GM12864 (cell line): ENCODE results near the gene CACNG4.

Experiments used
- DNase-seq: peaks from one replicate; pipeline ENCODE4 v3.0.0-alpha.2; 2011; ENCODE audit warnings: low read depth
- H3K4me3 ChIP-seq: 2 replicates; pipeline ENCODE4 v1.5.1; 2011; ENCODE audit warnings: mild to moderate bottlenecking, low read depth, low read length, control low read depth
- TF ChIP-seq, protein P1 (sequence below): IDR thresholded peaks from 2 replicates; pipeline ENCODE4 v1.5.1; 2011; ENCODE audit warnings: low read depth, mild to moderate bottlenecking, moderate library complexity, low read length, control low read depth, inconsistent platforms; ENCODE audit errors: missing control alignments

The CACNG4 gene

DNA sequence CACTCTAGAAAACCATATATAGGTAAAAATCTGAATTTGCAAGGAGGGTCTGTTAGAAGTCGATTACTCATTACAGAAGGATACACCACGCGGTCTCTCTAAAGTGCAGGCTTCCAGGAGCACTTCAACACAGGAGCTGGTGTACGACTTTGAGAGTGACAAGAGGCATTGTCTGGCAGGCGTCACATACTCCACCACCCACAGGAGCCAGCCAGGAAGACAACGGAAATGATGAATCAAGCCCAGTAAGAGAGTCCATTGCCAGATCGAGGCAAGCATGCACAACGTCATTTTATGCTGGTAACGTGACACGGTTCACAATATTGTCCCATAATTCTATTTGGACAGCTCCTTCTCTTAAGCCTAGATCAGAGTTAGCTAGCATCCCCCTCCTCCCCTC, 15.0 kb upstream of the CACNG4 start:
- H3K4me3 ChIP-seq: no peak overlapping the region
- TF ChIP-seq, protein P1, sequence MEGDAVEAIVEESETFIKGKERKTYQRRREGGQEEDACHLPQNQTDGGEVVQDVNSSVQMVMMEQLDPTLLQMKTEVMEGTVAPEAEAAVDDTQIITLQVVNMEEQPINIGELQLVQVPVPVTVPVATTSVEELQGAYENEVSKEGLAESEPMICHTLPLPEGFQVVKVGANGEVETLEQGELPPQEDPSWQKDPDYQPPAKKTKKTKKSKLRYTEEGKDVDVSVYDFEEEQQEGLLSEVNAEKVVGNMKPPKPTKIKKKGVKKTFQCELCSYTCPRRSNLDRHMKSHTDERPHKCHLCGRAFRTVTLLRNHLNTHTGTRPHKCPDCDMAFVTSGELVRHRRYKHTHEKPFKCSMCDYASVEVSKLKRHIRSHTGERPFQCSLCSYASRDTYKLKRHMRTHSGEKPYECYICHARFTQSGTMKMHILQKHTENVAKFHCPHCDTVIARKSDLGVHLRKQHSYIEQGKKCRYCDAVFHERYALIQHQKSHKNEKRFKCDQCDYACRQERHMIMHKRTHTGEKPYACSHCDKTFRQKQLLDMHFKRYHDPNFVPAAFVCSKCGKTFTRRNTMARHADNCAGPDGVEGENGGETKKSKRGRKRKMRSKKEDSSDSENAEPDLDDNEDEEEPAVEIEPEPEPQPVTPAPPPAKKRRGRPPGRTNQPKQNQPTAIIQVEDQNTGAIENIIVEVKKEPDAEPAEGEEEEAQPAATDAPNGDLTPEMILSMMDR: no peak
- no peak for DNase-seq

DNA sequence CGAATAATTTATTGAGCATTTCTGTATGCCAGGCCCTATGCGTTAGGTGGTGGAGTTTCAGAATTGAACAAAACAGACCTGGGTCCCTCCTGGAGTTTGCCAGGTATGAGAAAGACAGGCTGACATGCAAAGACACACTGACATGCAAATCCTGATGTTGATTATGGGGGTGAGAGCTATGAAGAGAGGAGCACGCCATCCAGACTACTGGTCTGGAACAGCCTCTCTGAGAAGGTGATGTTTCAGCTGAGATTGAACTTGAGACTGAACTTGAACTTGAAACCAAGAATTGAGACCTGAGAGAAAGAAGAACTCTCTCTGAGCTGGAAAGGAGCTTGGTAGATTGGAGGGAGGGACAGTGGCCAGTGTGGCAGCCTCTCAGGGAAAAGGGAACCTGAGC, 14.2 kb upstream of the CACNG4 start:
- TF ChIP-seq, protein P1: no peak
- DNase-seq: peak; percentile 5

DNA sequence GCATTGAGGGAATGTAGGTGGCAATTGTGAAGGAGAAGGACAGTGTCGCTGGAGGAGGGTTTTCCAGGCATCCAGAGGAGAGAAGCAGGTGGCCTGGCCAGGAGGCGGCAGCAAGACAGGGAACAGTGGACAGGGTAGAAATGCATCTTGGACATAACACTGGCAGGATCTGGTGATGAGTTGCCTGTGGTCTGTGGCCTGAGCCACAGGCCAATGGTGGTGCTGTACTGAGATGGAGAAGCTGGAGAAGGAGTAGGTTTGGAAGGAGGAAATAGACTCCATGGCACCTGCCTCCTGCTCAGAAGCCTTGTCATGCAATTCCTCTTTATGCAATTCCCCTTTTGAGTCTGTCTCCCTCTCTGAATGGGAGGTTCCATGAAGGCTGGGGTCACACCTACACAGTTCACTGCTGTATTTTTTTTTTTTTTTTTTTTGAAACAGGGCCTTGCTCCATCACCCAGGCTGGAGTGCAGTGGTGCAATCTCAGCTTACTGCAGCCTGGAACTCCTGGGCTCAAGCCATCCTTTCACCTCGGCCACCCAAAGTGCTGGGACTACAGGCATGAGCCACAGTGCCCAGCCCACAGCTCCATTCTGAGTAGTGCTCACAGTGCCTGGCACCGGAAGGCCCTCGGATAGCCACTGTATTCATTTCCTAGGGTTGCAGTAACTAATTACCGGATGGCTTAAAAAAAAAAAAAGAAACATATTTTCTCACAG, 13.5 kb upstream of the CACNG4 start:
- no peak overlapping the region for H3K4me3 ChIP-seq
- no peak for DNase-seq
- TF ChIP-seq, protein P1: no peak

More for the DNA sequence above, 14.2 kb upstream of the CACNG4 start:
- no peak overlapping the region for H3K4me3 ChIP-seq

DNA sequence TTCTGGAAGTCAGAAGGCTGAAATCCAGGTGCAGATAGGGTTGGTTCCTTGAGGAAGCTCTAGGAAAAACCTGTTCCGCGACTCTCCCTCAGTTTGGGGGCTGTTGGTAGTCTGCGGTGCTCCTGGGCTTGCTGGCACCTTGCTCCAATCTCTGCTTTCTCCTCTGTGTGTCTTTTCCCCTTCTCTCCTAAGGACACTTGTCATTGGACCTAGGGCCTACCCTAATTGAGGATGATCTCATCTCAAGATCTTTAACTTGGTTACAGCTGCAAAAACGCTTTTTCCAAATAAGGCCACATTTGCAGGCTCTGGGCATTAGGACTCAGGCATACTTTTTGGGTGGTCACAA, 12.9 kb upstream of the CACNG4 start:
- no peak for DNase-seq
- no peak overlapping the region for H3K4me3 ChIP-seq
- TF ChIP-seq, protein P1: no peak

DNA sequence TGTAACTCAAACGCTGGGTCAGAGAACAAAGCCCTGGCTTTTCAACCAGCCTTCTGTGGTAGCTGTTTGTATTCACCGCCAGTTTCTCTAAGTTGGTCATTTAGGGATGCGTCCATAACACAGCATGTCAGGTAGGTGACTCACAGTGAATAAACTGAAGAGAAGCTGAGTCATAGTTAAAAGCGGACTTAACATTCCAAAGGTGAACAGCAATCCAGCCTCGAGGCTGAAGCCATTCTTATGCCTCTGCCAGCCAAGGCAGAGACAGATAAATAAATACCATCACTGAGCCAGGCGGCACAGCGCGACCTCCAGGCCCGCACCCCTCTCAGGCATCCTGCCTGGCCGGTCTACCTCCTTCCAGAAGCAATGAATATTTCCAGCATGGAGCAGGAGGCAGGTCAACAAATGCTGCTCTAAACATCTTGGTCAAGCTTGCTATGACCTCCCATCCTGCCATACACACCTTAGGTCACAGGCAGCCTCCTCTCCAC, 12.4 kb upstream of the CACNG4 start:
- DNase-seq: no peak
- TF ChIP-seq, protein P1: no peak
- no peak overlapping the region for H3K4me3 ChIP-seq

DNA sequence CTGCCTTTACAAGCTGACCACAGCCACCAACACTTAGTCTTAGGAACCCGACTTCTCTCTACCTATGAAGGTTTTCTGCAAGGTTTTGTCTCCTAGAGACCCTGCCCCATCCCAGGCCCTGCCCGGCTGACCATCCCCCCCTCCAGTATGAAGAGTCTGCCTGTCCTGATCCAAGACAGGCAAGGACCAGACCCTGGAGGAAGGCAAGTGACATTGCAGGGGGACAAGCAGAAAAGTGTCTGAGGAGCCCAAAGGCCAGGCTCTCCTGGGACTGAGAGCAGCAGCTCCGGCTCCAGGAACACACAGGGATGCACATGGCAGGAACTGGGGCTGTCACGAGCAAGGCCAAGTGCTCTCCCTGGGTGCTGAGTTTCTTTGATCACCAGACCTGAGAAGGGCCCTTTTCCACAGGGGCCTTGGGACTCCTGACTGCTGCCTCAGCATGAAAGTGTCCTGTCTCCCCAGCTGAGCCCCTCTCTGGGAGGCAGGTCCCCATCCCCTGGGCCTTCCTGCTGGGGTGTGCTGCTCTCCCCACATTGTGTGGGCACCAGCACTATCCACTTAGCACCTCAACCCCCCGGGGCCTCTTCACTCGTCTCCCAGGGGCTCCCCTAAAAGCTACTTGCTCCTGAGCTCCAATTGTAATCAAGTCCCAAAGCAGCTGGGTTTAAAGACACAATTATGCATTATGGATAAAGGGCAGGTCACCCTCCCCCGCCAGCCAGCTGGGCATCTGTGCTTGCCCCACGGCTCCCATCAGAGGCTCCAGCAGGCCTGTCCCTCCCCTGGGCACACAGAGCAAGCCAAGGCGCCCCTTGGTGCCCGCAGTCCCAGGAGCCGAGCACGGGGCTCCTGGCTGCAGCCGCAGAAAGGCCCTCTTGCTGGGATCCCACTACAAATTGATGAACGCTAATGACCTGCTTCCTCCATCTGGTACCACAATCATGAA, 11.6 kb upstream of the CACNG4 start:
- H3K4me3 ChIP-seq: no peak overlapping the region
- DNase-seq: no peak
- TF ChIP-seq, protein P1: no peak
